AG04449 (cell line): Measurements from ENCODE around the gene OASL.

ENCODE experiments used
- CTCF ChIA-PET: fragments of 350-600 bp; formaldehyde crosslinking; extraction: SDS; loops from one replicate; lab custom pipeline; 2021; ENCODE audit warnings: antibody characterized with exemption; lab: Yijun Ruan, JAX
- POLR2A ChIA-PET: fragments of 400-600, 350-600 bp; formaldehyde crosslinking; extraction: SDS; loops from one replicate; lab custom pipeline; 2020; ENCODE audit warnings: antibody characterized with exemption, inconsistent platforms; lab: Yijun Ruan, JAX
- DNase-seq: peaks from one replicate; pipeline ENCODE4 v3.0.0-alpha.2; 2010; ENCODE audit warnings: low read depth, low spot score
- H3K4me3 ChIP-seq: 2 replicates; pipeline ENCODE4 v1.5.1; 2011; ENCODE audit warnings: low read depth, mild to moderate bottlenecking, control low read depth, low read length
- CTCF ChIP-seq: IDR thresholded peaks from one replicate; pipeline ENCODE4 v1.5.1; 2011; ENCODE audit warnings: mild to moderate bottlenecking, moderate library complexity, low read length, control low read depth, inconsistent platforms; ENCODE audit not compliant: insufficient read depth; ENCODE audit errors: missing control alignments

Gene OASL

DNA sequence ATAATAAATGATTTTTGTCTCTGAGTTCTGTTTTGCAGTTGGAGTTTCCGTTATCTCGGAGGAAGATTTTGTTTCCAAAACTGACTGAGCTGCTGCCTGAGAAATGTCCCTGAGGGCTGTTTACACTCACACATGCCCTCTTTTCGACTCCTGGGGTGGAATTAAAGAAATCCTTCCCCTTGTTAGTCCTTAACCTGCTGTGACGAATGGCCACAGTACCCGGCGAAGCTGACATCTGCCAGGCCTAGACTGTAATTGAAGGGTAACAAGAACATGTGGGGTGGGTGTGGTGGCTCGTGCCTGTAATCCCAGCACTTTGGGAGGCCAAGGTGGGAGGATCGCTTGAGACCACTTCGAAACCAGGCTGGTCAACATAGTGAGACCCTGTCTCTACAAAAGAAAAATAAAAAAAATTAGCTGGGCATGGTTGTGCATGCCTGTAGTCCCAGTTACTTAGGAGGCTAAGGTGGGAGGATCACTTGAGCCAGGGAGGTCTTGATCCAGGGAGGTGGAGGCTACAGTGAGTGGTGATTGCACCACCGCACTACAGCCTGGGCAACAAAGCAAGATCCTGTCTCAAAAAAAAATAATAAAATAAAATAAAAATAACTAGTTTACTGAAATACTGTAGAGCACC lies 8.4 kb downstream of the OASL start:
- ChIA-PET POLR2A (no interaction called here), CTCF (no interaction called here)
- no peak overlapping the region for H3K4me3 ChIP-seq
- DNase-seq, result no peak
- no peak for TF ChIP-seq CTCF

- ChIA-PET POLR2A (no interaction called here), CTCF (interaction anchor here (0.9 kb wide), 2 partner anchors 10 to 34 kb away, joined by 4 read pairs; no protein-coding TSS in a partner anchor)
- no peak for DNase-seq
- TF ChIP-seq CTCF, result no peak
- H3K4me3 ChIP-seq, result no peak overlapping the region
Observed at GRCh38 chr12:121026274-121027045, 12.6 kb downstream of the OASL start.

GRCh38 chr12:121025442-121026226 lies 13.4 kb downstream of the OASL start:
- POLR2A ChIA-PET, result no interaction called here
- no peak overlapping the region for H3K4me3 ChIP-seq
- TF ChIP-seq CTCF, result no peak
- CTCF ChIA-PET, result no interaction called here
- DNase-seq, result no peak

DNA sequence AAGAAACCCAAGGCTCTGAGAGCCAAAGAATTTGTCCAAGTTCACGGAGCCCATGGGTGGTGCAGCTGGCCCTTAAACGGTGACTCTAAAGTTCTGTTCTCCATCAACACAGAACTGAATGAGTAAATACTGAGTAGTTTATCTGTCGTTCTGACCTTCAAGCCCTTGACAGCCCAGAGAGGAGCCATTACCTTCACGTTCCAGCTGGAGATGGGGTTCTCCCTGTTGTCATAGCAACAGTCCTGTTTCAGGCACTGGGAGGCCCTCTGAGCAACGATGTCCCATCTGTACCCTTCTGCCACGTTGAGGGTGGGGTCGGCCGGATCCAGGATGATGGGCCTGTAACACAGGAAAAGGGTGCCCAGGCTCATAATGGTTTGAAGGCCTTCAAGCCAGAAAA lies 15.2 kb downstream of the OASL start:
- TF ChIP-seq CTCF, result no peak
- no peak for DNase-seq
- CTCF ChIA-PET, result interaction anchor here (1.2 kb wide), 1 partner anchor 52 kb away, joined by 3 read pairs; no protein-coding TSS in a partner anchor
- POLR2A ChIA-PET, result no interaction called here
- H3K4me3 ChIP-seq, result no peak overlapping the region

- no peak overlapping the region for H3K4me3 ChIP-seq
- POLR2A ChIA-PET, result no interaction called here
- CTCF ChIA-PET, result interaction anchor here (1.2 kb wide), 1 partner anchor 51 kb away, joined by 3 read pairs; no protein-coding TSS in a partner anchor
- TF ChIP-seq CTCF, result no peak
- DNase-seq, result no peak
Observed at GRCh38 chr12:121022713-121023112, 16.3 kb downstream of the OASL start.

DNA sequence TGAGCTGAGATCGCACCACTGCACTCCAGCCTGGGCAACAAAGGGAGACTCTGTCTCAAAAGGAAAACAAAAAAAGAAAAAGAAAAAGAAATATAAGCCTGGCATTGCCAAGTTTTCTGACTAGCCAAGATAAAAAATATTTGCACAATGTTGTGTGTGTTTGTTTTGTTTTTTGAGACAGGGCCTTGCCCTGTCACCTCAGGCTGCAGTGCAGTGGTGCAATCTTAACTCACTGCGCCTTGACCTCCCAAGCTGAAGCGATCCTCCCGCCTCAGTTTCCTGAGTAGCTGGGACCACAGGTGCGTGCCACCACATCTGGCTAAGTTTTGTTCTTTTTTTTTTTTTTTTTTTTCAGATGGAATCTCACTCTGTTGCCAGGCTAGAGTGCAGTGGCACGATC lies 17.3 kb downstream of the OASL start:
- no peak overlapping the region for H3K4me3 ChIP-seq
- ChIA-PET CTCF (interaction anchor here (1.0 kb wide), 1 partner anchor 16 kb away, joined by 3 read pairs; no protein-coding TSS in a partner anchor), POLR2A (no interaction called here)
- TF ChIP-seq CTCF, result no peak
- DNase-seq, result no peak
